ENCODE results near the gene ELOVL2. TPM values are rescaled to one million over a fixed set of nuclear protein-coding genes. Genes with fewer than 3 reads are reported as not detected.

Gene ELOVL2
- polyA plus RNA-seq, 1 donor (not counting 4 experiments of a cell fraction or from before 2014, with no cell fraction given): 0.05 TPM

- H3K9me1 ChIP-seq (ENCODE audit: control insufficient read depth, extremely low read depth, insufficient read depth, low read length): no peaks in the 10 kb centered on the region
- H3K9me3 ChIP-seq (ENCODE audit: control insufficient read depth, low read depth, low read length): no peaks in the 10 kb centered on the region
- H4K20me1 ChIP-seq (ENCODE audit: control insufficient read depth, extremely low read depth, insufficient read depth, low read length): no peaks in the 10 kb centered on the region
- no peaks in the 10 kb centered on the region for H3K79me2 ChIP-seq (ENCODE audit: control insufficient read depth, insufficient read depth, low read length)
- H3K27me3 ChIP-seq (ENCODE audit: control insufficient read depth, extremely low read depth, insufficient read depth, low read length): no peaks in the 10 kb centered on the region
- H3K36me3 ChIP-seq (ENCODE audit: control insufficient read depth in 2 of 2, extremely low read depth in 1 of 2, insufficient read depth in 2 of 2, low read length in 2 of 2): no peaks in the 10 kb centered on the region
- H3K4me3 ChIP-seq (ENCODE audit: control insufficient read depth in 2 of 3, extremely low read depth in 1 of 3, insufficient read depth in 2 of 3, low read depth in 1 of 3, low read length in 3 of 3): no peak overlapping the region
- TF ChIP-seq EZH2 (IDR thresholded peaks at IDR 0.05; ENCODE audit: low read length): no peak
- FAIRE-seq: no peak
- H3K27ac ChIP-seq (ENCODE audit: control insufficient read depth, insufficient read depth, low read length): no peak overlapping the region
- no peak overlapping the region for H2AFZ ChIP-seq (ENCODE audit: control insufficient read depth, low read length)
- dilution Hi-C loops (cut with MboI; ENCODE audit: extremely low pct_ligation_motif_present, low sequenced_read_pairs): loop anchor here (25.0 kb wide), 1 partner anchor 105 kb away; no protein-coding TSS in a partner anchor
- no peak overlapping the region for H3K4me2 ChIP-seq (ENCODE audit: control insufficient read depth, extremely low read depth, insufficient read depth, low read depth, low read length)
- H3K9ac ChIP-seq (ENCODE audit: control insufficient read depth, extremely low read depth, insufficient read depth, low read length): no peak overlapping the region
- no peak for DNase-seq (ENCODE audit: low read depth, low spot score)
- no peaks in the 10 kb centered on the region for H3K4me1 ChIP-seq (ENCODE audit: control insufficient read depth, extremely low read depth, insufficient read depth, low read length)
These were observed 86.7 kb downstream of the ELOVL2 start for GRCh38 chr6:10957414-10957886.

GRCh38 chr6:10956776-10957175 is 87.3 kb downstream of the ELOVL2 start:
- dilution Hi-C loops (cut with MboI; ENCODE audit: extremely low pct_ligation_motif_present, low sequenced_read_pairs): loop anchor here (25.0 kb wide), 1 partner anchor 106 kb away; no protein-coding TSS in a partner anchor
- FAIRE-seq: no peak

More at GRCh38 chr6:10956776-10957175, 87.3 kb downstream of the ELOVL2 start:
- no peak overlapping the region for H3K4me3 ChIP-seq (ENCODE audit: control insufficient read depth in 2 of 3, extremely low read depth in 1 of 3, insufficient read depth in 2 of 3, low read depth in 1 of 3, low read length in 3 of 3)
- no peak overlapping the region for H3K9ac ChIP-seq (ENCODE audit: control insufficient read depth, extremely low read depth, insufficient read depth, low read length)
- no peak overlapping the region for H2AFZ ChIP-seq (ENCODE audit: control insufficient read depth, low read length)
- no peaks in the 10 kb centered on the region for H3K9me1 ChIP-seq (ENCODE audit: control insufficient read depth, extremely low read depth, insufficient read depth, low read length)
- H3K27me3 ChIP-seq (ENCODE audit: control insufficient read depth, extremely low read depth, insufficient read depth, low read length): no peaks in the 10 kb centered on the region
- no peaks in the 10 kb centered on the region for H3K4me1 ChIP-seq (ENCODE audit: control insufficient read depth, extremely low read depth, insufficient read depth, low read length)
- H3K4me2 ChIP-seq (ENCODE audit: control insufficient read depth, extremely low read depth, insufficient read depth, low read depth, low read length): no peak overlapping the region
- TF ChIP-seq EZH2 (IDR thresholded peaks at IDR 0.05; ENCODE audit: low read length): no peak
- TF ChIP-seq, protein P1, sequence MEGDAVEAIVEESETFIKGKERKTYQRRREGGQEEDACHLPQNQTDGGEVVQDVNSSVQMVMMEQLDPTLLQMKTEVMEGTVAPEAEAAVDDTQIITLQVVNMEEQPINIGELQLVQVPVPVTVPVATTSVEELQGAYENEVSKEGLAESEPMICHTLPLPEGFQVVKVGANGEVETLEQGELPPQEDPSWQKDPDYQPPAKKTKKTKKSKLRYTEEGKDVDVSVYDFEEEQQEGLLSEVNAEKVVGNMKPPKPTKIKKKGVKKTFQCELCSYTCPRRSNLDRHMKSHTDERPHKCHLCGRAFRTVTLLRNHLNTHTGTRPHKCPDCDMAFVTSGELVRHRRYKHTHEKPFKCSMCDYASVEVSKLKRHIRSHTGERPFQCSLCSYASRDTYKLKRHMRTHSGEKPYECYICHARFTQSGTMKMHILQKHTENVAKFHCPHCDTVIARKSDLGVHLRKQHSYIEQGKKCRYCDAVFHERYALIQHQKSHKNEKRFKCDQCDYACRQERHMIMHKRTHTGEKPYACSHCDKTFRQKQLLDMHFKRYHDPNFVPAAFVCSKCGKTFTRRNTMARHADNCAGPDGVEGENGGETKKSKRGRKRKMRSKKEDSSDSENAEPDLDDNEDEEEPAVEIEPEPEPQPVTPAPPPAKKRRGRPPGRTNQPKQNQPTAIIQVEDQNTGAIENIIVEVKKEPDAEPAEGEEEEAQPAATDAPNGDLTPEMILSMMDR (optimal IDR thresholded peaks at IDR 0.05 in 1 of 3, IDR thresholded peaks at IDR 0.05 in 1 of 3, conservative IDR thresholded peaks at IDR 0.05 in 1 of 3; ENCODE audit: extremely low read depth in 1 of 3, insufficient read depth in 2 of 3, low read length in 3 of 3): no peak
- H3K36me3 ChIP-seq (ENCODE audit: control insufficient read depth in 2 of 2, extremely low read depth in 1 of 2, insufficient read depth in 2 of 2, low read length in 2 of 2): no peaks in the 10 kb centered on the region
- H4K20me1 ChIP-seq (ENCODE audit: control insufficient read depth, extremely low read depth, insufficient read depth, low read length): no peaks in the 10 kb centered on the region
- no peak overlapping the region for H3K27ac ChIP-seq (ENCODE audit: control insufficient read depth, insufficient read depth, low read length)
- H3K79me2 ChIP-seq (ENCODE audit: control insufficient read depth, insufficient read depth, low read length): no peaks in the 10 kb centered on the region
- no peak for DNase-seq (ENCODE audit: low read depth, low spot score)
- H3K9me3 ChIP-seq (ENCODE audit: control insufficient read depth, low read depth, low read length): no peaks in the 10 kb centered on the region
